Measurements from ENCODE around the gene POLR3B. TPM values are rescaled to one million over a fixed set of nuclear protein-coding genes. Genes with fewer than 3 reads are reported as not detected.

The POLR3B gene
- polyA plus RNA-seq, 3 donors: 1.7 to 2.6 (median 2.0) TPM

GRCh38 chr12:106427917-106428316 lies 70.4 kb downstream of the POLR3B start:
- Mint-ChIP-seq H3K27me3 (ENCODE audit: low read depth in 3 of 3) (no peaks in the 10 kb centered on the region), H3K9me3 (no peaks in the 10 kb centered on the region), H3K4me3 (no peak overlapping the region), H3K4me1 (no peaks in the 10 kb centered on the region), H3K36me3 (peaks cover 60 to 61% of the 10 kb centered on the region in 2 donors), H3K27ac (no peak overlapping the region)
- no peaks in the 10 kb centered on the region for H3K4me1 ChIP-seq (ENCODE audit: control insufficient read depth in 1 of 2, insufficient read depth in 2 of 2, low read length in 2 of 2)
- WGBS (ENCODE audit: insufficient coverage): no CpG with 5 or more reads among the region's 1 CpG
- TF ChIP-seq, protein P1, sequence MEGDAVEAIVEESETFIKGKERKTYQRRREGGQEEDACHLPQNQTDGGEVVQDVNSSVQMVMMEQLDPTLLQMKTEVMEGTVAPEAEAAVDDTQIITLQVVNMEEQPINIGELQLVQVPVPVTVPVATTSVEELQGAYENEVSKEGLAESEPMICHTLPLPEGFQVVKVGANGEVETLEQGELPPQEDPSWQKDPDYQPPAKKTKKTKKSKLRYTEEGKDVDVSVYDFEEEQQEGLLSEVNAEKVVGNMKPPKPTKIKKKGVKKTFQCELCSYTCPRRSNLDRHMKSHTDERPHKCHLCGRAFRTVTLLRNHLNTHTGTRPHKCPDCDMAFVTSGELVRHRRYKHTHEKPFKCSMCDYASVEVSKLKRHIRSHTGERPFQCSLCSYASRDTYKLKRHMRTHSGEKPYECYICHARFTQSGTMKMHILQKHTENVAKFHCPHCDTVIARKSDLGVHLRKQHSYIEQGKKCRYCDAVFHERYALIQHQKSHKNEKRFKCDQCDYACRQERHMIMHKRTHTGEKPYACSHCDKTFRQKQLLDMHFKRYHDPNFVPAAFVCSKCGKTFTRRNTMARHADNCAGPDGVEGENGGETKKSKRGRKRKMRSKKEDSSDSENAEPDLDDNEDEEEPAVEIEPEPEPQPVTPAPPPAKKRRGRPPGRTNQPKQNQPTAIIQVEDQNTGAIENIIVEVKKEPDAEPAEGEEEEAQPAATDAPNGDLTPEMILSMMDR (IDR thresholded peaks at IDR 0.05): no peak
- H2AFZ ChIP-seq (ENCODE audit: insufficient read depth, low read depth, low read length, poor library complexity, severe bottlenecking): no peak overlapping the region
- H3K4me2 ChIP-seq (replicated peaks; ENCODE audit: extremely low read depth, low read length, poor library complexity, severe bottlenecking): no peak overlapping the region
- H3K79me2 ChIP-seq (ENCODE audit: insufficient read depth, low read length): no peaks in the 10 kb centered on the region
- H3K4me3 ChIP-seq (replicated peaks in 1 of 3; ENCODE audit: low read depth in 2 of 3, low read length in 3 of 3): no peak overlapping the region
- intact Hi-C loops (cut with micrococcal nuclease): no loop called here
- no peak overlapping the region for H3K9ac ChIP-seq (ENCODE audit: insufficient read depth, low read length, poor library complexity, severe bottlenecking)
- H3K36me3 ChIP-seq (replicated peaks in 1 of 2; ENCODE audit: control insufficient read depth in 1 of 2, insufficient read depth in 2 of 2, low read length in 2 of 2): peaks cover 37 to 53% of the 10 kb centered on the region in 2 donors
- H4K20me1 ChIP-seq (ENCODE audit: insufficient read depth, low read length): no peaks in the 10 kb centered on the region
- H3K27me3 ChIP-seq (ENCODE audit: control insufficient read depth in 2 of 2, insufficient read depth in 2 of 2, low read length in 2 of 2): no peaks in the 10 kb centered on the region
- no peak for DNase-seq
- no peak overlapping the region for H3K27ac ChIP-seq (ENCODE audit: low read depth in 1 of 2, low read length in 2 of 2)
- no peaks in the 10 kb centered on the region for H3K9me3 ChIP-seq (replicated peaks in 1 of 2; ENCODE audit: control insufficient read depth in 1 of 2, insufficient read depth in 1 of 2, low read length in 2 of 2)

DNA sequence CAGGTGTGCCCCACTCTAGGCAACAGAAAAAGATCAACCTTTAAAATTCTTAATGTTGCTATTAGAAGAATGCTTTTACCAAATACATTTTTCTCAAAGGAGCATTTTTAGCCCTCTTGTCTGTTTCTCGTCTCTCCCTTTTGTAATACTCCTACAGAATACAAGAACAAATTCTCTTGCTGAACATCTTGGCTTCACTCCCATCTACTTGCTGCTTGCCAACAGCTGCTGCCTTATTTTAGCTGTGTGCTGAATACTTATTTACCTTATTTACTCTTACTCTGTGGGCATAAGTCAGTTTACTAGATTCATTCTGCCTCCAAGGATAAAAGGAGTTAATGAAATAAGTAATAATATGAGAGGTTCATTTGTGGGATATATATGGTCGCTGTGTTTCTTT lies 70.8 kb downstream of the POLR3B start:
- H3K4me1 ChIP-seq (ENCODE audit: control insufficient read depth in 1 of 2, insufficient read depth in 2 of 2, low read length in 2 of 2): no peaks in the 10 kb centered on the region
- TF ChIP-seq, protein P1 (IDR thresholded peaks at IDR 0.05): no peak
- H3K9ac ChIP-seq (ENCODE audit: insufficient read depth, low read length, poor library complexity, severe bottlenecking): no peak overlapping the region
- H3K27ac ChIP-seq (ENCODE audit: low read depth in 1 of 2, low read length in 2 of 2): no peak overlapping the region
- peaks cover 58 to 60% of the 10 kb centered on the region in 2 donors for H3K36me3 Mint-ChIP-seq
- H2AFZ ChIP-seq (ENCODE audit: insufficient read depth, low read depth, low read length, poor library complexity, severe bottlenecking): no peak overlapping the region
- H3K36me3 ChIP-seq (replicated peaks in 1 of 2; ENCODE audit: control insufficient read depth in 1 of 2, insufficient read depth in 2 of 2, low read length in 2 of 2): peaks cover 42 to 58% of the 10 kb centered on the region in 2 donors
- H3K79me2 ChIP-seq (ENCODE audit: insufficient read depth, low read length): no peaks in the 10 kb centered on the region
- DNase-seq: no peak
- H3K4me2 ChIP-seq (replicated peaks; ENCODE audit: extremely low read depth, low read length, poor library complexity, severe bottlenecking): no peak overlapping the region
- no peaks in the 10 kb centered on the region for H4K20me1 ChIP-seq (ENCODE audit: insufficient read depth, low read length)
- H3K9me3 Mint-ChIP-seq: no peaks in the 10 kb centered on the region
- no peak overlapping the region for H3K4me3 Mint-ChIP-seq
- no peaks in the 10 kb centered on the region for H3K27me3 Mint-ChIP-seq (ENCODE audit: low read depth in 3 of 3)
- H3K4me1 Mint-ChIP-seq: no peaks in the 10 kb centered on the region
- no peak overlapping the region for H3K27ac Mint-ChIP-seq
- no CpG with 5 or more reads among the region's 2 CpGs for WGBS (ENCODE audit: insufficient coverage)
- H3K27me3 ChIP-seq (ENCODE audit: control insufficient read depth in 2 of 2, insufficient read depth in 2 of 2, low read length in 2 of 2): no peaks in the 10 kb centered on the region
- no peak overlapping the region for H3K4me3 ChIP-seq (replicated peaks in 1 of 3; ENCODE audit: low read depth in 2 of 3, low read length in 3 of 3)
- H3K9me3 ChIP-seq (replicated peaks in 1 of 2; ENCODE audit: control insufficient read depth in 1 of 2, insufficient read depth in 1 of 2, low read length in 2 of 2): no peaks in the 10 kb centered on the region
- intact Hi-C loops (cut with micrococcal nuclease): no loop called here

All from CD14-positive monocyte (primary cell).